Measurements from ENCODE around the gene KIF26B. TPM values are rescaled to one million over a fixed set of nuclear protein-coding genes. Genes with fewer than 3 reads are reported as not detected.

KIF26B gene
- total RNA-seq, 2 experiments from 2014 or later, result not detected

- TF ChIP-seq CTCF (conservative IDR thresholded peaks at IDR 0.05; ENCODE audit: low read length), result no peak
- no peak for TF ChIP-seq EZH2phosphoT487 (IDR thresholded peaks at IDR 0.05; ENCODE audit: borderline replicate concordance, low read depth, low read length)
- H3K4me2 ChIP-seq (ENCODE audit: low read length), result no peak overlapping the region
- no peak overlapping the region for H2AFZ ChIP-seq (ENCODE audit: low read length)
- H4K20me1 ChIP-seq (ENCODE audit: insufficient read depth, low read length), result no peaks in the 10 kb centered on the region
- DNase-seq (ENCODE audit: low spot score), result no peak
- no peak overlapping the region for H3K27ac ChIP-seq (ENCODE audit: low read depth, low read length, poor library complexity, severe bottlenecking)
- intact Hi-C loops (cut with micrococcal nuclease; ENCODE audit: unreplicated experiment), result no loop called here
- CTCF ChIA-PET (ENCODE audit: unreplicated experiment), result no interaction called here
- H3K79me2 ChIP-seq (ENCODE audit: insufficient read depth, low read depth, low read length), result no peaks in the 10 kb centered on the region
- POLR2A ChIA-PET, result no interaction called here
- H3K9me3 ChIP-seq (ENCODE audit: low read length), result no peaks in the 10 kb centered on the region
- no peak overlapping the region for H3K4me3 ChIP-seq (ENCODE audit: low read depth, low read length, poor library complexity, severe bottlenecking)
- H3K36me3 ChIP-seq (ENCODE audit: insufficient read depth, low read length), result no peaks in the 10 kb centered on the region
- no peaks in the 10 kb centered on the region for H3K4me1 ChIP-seq (ENCODE audit: insufficient read depth, low read length, poor library complexity, severe bottlenecking)
- BruUV-seq (replicated peaks), result no TSS peak
- no peaks in the 10 kb centered on the region for H3K9me2 ChIP-seq (ENCODE audit: insufficient read depth, low read length)
These were observed 30.5 kb upstream of the KIF26B start for GRCh38 chr1:245124241-245124640.

GRCh38 chr1:245124644-245125043 is 30.1 kb upstream of the KIF26B start:
- CTCF ChIA-PET (ENCODE audit: unreplicated experiment), result no interaction called here
- Histone ChIP-seq H3K27ac (ENCODE audit: low read depth, low read length, poor library complexity, severe bottlenecking) (no peak overlapping the region), H2AFZ (ENCODE audit: low read length) (no peak overlapping the region), H3K9me2 (ENCODE audit: insufficient read depth, low read length) (no peaks in the 10 kb centered on the region), H3K4me3 (ENCODE audit: low read depth, low read length, poor library complexity, severe bottlenecking) (no peak overlapping the region), H3K4me2 (ENCODE audit: low read length) (no peak overlapping the region), H3K4me1 (ENCODE audit: insufficient read depth, low read length, poor library complexity, severe bottlenecking) (no peaks in the 10 kb centered on the region), H4K20me1 (ENCODE audit: insufficient read depth, low read length) (no peaks in the 10 kb centered on the region), H3K36me3 (ENCODE audit: insufficient read depth, low read length) (no peaks in the 10 kb centered on the region), H3K9me3 (ENCODE audit: low read length) (no peaks in the 10 kb centered on the region), H3K79me2 (ENCODE audit: insufficient read depth, low read depth, low read length) (no peaks in the 10 kb centered on the region)
- intact Hi-C loops (cut with micrococcal nuclease; ENCODE audit: unreplicated experiment), result no loop called here
- TF ChIP-seq EZH2phosphoT487 (IDR thresholded peaks at IDR 0.05; ENCODE audit: borderline replicate concordance, low read depth, low read length) (no peak), CTCF (conservative IDR thresholded peaks at IDR 0.05; ENCODE audit: low read length) (no peak)
- DNase-seq (ENCODE audit: low spot score), result no peak
- POLR2A ChIA-PET, result interaction anchor here (0.5 kb wide), 1 partner anchor 1365 kb away, joined by 3 read pairs; no protein-coding TSS in a partner anchor
- BruUV-seq (replicated peaks), result no TSS peak

- no TSS peak for BruUV-seq (replicated peaks)
- no peak overlapping the region for H3K27ac ChIP-seq (ENCODE audit: low read depth, low read length, poor library complexity, severe bottlenecking)
- DNase-seq (ENCODE audit: low spot score), result no peak
- no peak overlapping the region for H3K4me2 ChIP-seq (ENCODE audit: low read length)
- H3K36me3 ChIP-seq (ENCODE audit: insufficient read depth, low read length), result no peaks in the 10 kb centered on the region
- TF ChIP-seq CTCF (conservative IDR thresholded peaks at IDR 0.05; ENCODE audit: low read length) (no peak), EZH2phosphoT487 (IDR thresholded peaks at IDR 0.05; ENCODE audit: borderline replicate concordance, low read depth, low read length) (no peak)
- no peaks in the 10 kb centered on the region for H3K4me1 ChIP-seq (ENCODE audit: insufficient read depth, low read length, poor library complexity, severe bottlenecking)
- H3K79me2 ChIP-seq (ENCODE audit: insufficient read depth, low read depth, low read length), result no peaks in the 10 kb centered on the region
- ChIA-PET POLR2A (interaction anchor here (0.7 kb wide), 1 partner anchor 12 kb away, joined by 3 read pairs; no protein-coding TSS in a partner anchor), CTCF (ENCODE audit: unreplicated experiment) (no interaction called here)
- H2AFZ ChIP-seq (ENCODE audit: low read length), result no peak overlapping the region
- intact Hi-C loops (cut with micrococcal nuclease; ENCODE audit: unreplicated experiment), result no loop called here
- H3K9me2 ChIP-seq (ENCODE audit: insufficient read depth, low read length), result no peaks in the 10 kb centered on the region
- no peaks in the 10 kb centered on the region for H3K9me3 ChIP-seq (ENCODE audit: low read length)
- no peak overlapping the region for H3K4me3 ChIP-seq (ENCODE audit: low read depth, low read length, poor library complexity, severe bottlenecking)
- no peaks in the 10 kb centered on the region for H4K20me1 ChIP-seq (ENCODE audit: insufficient read depth, low read length)
These were observed 28.3 kb upstream of the KIF26B start for GRCh38 chr1:245126530-245126929.

All from OCI-LY7 (cell line).